ENCODE results near the gene AKAP13. TPM values are rescaled to one million over a fixed set of nuclear protein-coding genes. Genes with fewer than 3 reads are reported as not detected.

Gene AKAP13
- polyA plus RNA-seq, 1 experiment = 13.6 TPM

GRCh38 chr15:85443046-85443445, 62.6 kb downstream of the AKAP13 start:
- Histone ChIP-seq H3K27me3 (ENCODE audit: control insufficient read depth, insufficient read depth, low read length) (no peaks in the 10 kb centered on the region), H3K36me3 (ENCODE audit: control insufficient read depth, insufficient read depth, low read length) (no peaks in the 10 kb centered on the region), H3K4me3 (ENCODE audit: low read depth, low read length) (no peak overlapping the region)
- ChIA-PET POLR2A (no interaction called here), CTCF (interaction anchor here (1.0 kb wide), 2 partner anchors 9 to 26 kb away, joined by 3 read pairs; no protein-coding TSS in a partner anchor)
- no peak for TF ChIP-seq CTCF (IDR thresholded peaks at IDR 0.05; ENCODE audit: insufficient read depth, low read depth, low read length)
- no peak for DNase-seq (ENCODE audit: low read depth)

- POLR2A ChIA-PET = no interaction called here
- no peak for TF ChIP-seq CTCF (IDR thresholded peaks at IDR 0.05; ENCODE audit: insufficient read depth, low read depth, low read length)
- no peak for DNase-seq (ENCODE audit: low read depth)
These were observed 63.2 kb downstream of the AKAP13 start for GRCh38 chr15:85443593-85444087.

GRCh38 chr15:85444122-85444745, 63.8 kb downstream of the AKAP13 start:
- DNase-seq (ENCODE audit: low read depth) = no peak
- TF ChIP-seq CTCF (IDR thresholded peaks at IDR 0.05; ENCODE audit: insufficient read depth, low read depth, low read length) = no peak
- CTCF ChIA-PET = no interaction called here
- no peaks in the 10 kb centered on the region for H3K27me3 ChIP-seq (ENCODE audit: control insufficient read depth, insufficient read depth, low read length)
- POLR2A ChIA-PET = no interaction called here
- H3K4me3 ChIP-seq (ENCODE audit: low read depth, low read length) = no peak overlapping the region
- no peaks in the 10 kb centered on the region for H3K36me3 ChIP-seq (ENCODE audit: control insufficient read depth, insufficient read depth, low read length)

More at GRCh38 chr15:85443593-85444087, 63.2 kb downstream of the AKAP13 start:
- Histone ChIP-seq H3K36me3 (ENCODE audit: control insufficient read depth, insufficient read depth, low read length) (no peaks in the 10 kb centered on the region), H3K4me3 (ENCODE audit: low read depth, low read length) (no peak overlapping the region), H3K27me3 (ENCODE audit: control insufficient read depth, insufficient read depth, low read length) (no peaks in the 10 kb centered on the region)
- CTCF ChIA-PET = interaction anchor here (1.0 kb wide), 1 partner anchor 9 kb away, joined by 3 read pairs; no protein-coding TSS in a partner anchor

GRCh38 chr15:85445361-85445760, 65.0 kb downstream of the AKAP13 start:
- Histone ChIP-seq H3K27me3 (ENCODE audit: control insufficient read depth, insufficient read depth, low read length) (no peaks in the 10 kb centered on the region), H3K36me3 (ENCODE audit: control insufficient read depth, insufficient read depth, low read length) (no peaks in the 10 kb centered on the region), H3K4me3 (ENCODE audit: low read depth, low read length) (no peak overlapping the region)
- no peak for TF ChIP-seq CTCF (IDR thresholded peaks at IDR 0.05; ENCODE audit: insufficient read depth, low read depth, low read length)
- CTCF ChIA-PET = no interaction called here
- DNase-seq (ENCODE audit: low read depth) = no peak
- POLR2A ChIA-PET = no interaction called here

GRCh38 chr15:85451099-85451700, 70.8 kb downstream of the AKAP13 start:
- no peak for DNase-seq (ENCODE audit: low read depth)
- ChIA-PET CTCF (no interaction called here), POLR2A (no interaction called here)
- H3K4me3 ChIP-seq (ENCODE audit: low read depth, low read length) = no peak overlapping the region
- TF ChIP-seq CTCF (IDR thresholded peaks at IDR 0.05; ENCODE audit: insufficient read depth, low read depth, low read length) = no peak
- H3K36me3 ChIP-seq (ENCODE audit: control insufficient read depth, insufficient read depth, low read length) = no peaks in the 10 kb centered on the region
- no peaks in the 10 kb centered on the region for H3K27me3 ChIP-seq (ENCODE audit: control insufficient read depth, insufficient read depth, low read length)

Measured in BJ (cell line).